PFSK-1 (cell line): ENCODE data around the gene PAPSS2.

Experiments
- FOXP2 ChIP-seq: optimal IDR thresholded peaks from 2 replicates; pipeline ENCODE3; 2011; ENCODE audit warnings: borderline replicate concordance, control low read depth, inconsistent platforms; ENCODE audit not compliant: insufficient read depth; ENCODE audit errors: extremely low read length, extremely low read depth
- POLR2AphosphoS5 ChIP-seq: IDR thresholded peaks from 2 replicates; pipeline ENCODE4 v1.6.1; 2012; ENCODE audit warnings: low read depth, mild to moderate bottlenecking, control low read depth, low read length, moderate library complexity
- REST ChIP-seq, 2 experiments: IDR thresholded peaks; 2 replicates each; pipeline versions ENCODE4 v1.6.1 to v1.8.0; 2011 to 2012; ENCODE audit warnings: low read depth in 2 of 2, low read length in 2 of 2, control low read depth in 1 of 2, inconsistent platforms in 1 of 2, mild to moderate bottlenecking in 1 of 2, moderate library complexity in 1 of 2; ENCODE audit not compliant: insufficient read depth in 1 of 2
- SIN3A ChIP-seq: IDR thresholded peaks from 2 replicates; pipeline ENCODE4 v1.6.1; 2012; ENCODE audit warnings: mild to moderate bottlenecking, low read length, moderate library complexity, borderline replicate concordance; ENCODE audit not compliant: insufficient read depth
- TAF1 ChIP-seq: IDR thresholded peaks from 2 replicates; pipeline ENCODE4 v1.6.1; 2012; ENCODE audit warnings: low read length, control low read depth, borderline replicate concordance; ENCODE audit not compliant: insufficient read depth

DNA sequence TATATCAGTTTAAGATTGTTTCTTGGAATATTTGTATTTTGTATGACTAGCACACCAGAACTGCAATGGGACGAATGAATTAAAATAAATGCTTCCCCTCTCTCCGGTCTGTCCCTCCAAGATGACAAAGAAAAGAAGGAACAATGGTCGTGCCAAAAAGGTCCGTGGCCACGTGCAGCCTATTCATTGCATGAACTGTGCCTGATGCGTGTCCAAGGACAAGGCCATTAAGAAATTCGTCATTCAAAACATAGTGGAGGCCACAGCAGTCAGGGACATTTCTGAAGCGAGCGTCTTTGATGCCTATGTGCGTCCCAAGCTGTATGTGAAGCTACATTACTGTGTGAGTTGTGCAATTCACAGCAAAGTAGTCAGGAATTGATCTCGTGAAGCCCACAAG is 17.2 kb upstream of the PAPSS2 start:
- TF ChIP-seq FOXP2: no peak
- no peak for TF ChIP-seq TAF1
- TF ChIP-seq REST (IDR thresholded peaks at IDR 0.05; ENCODE audit: insufficient read depth in 1 of 2, low read depth in 2 of 2, low read length in 2 of 2): no peak
- TF ChIP-seq POLR2AphosphoS5: no peak
- no peak for TF ChIP-seq SIN3A
